GM18511 (cell line): ENCODE measurements around the gene ACSL1.

Experiments used
- ATAC-seq: cut with Tn5 transposase; IDR thresholded peaks from one replicate; pipeline ENCODE4 v1.9.1; 2021; ENCODE audit warnings: mild to moderate bottlenecking, moderate library complexity; ENCODE audit not compliant: unreplicated experiment

ACSL1 gene

GRCh38 chr4:184732126-184732525 lies 93.6 kb downstream of the ACSL1 start:
- no peak for ATAC-seq

DNA sequence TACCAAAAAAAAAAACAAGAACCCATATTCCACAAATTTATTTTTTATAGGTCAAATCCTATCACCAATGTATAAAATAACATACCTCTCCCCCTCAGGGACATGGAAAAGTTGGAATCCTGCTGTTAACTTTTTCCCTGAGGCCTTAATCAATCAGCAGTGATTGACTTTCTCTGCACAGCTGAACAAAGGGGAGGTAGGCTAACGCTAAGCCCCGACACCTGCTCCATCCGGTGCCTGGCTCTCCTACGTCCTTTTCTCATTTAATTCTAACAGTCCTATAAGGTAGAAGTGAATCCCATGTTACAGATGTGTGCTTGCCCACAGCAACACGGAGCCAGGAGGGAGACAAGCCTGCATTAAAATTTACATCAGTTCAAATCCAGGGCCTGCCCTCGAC lies 94.7 kb downstream of the ACSL1 start:
- ATAC-seq, result no peak

DNA sequence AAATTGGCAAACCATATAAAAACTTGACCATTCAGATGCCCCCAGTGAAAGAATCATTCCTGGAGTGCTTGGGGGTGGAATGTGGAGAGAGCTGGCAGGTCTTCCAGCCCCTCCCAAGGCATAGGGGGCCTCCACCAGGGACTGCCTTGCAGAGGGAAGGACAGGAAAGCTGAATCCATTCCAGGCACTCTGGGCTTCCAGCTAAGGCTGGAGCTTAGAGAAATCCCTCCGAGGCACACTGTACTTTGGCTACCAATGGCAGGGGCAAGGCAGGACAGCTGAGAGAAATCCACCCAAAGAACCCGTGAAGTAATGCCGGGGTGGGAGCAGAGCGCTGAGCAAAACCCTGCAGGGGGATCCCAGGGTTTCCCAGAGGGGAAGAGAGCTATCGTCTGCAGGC lies 95.8 kb downstream of the ACSL1 start:
- ATAC-seq, result no peak

- no peak for ATAC-seq
Measured at GRCh38 chr4:184728858-184729257, 96.9 kb downstream of the ACSL1 start.

DNA sequence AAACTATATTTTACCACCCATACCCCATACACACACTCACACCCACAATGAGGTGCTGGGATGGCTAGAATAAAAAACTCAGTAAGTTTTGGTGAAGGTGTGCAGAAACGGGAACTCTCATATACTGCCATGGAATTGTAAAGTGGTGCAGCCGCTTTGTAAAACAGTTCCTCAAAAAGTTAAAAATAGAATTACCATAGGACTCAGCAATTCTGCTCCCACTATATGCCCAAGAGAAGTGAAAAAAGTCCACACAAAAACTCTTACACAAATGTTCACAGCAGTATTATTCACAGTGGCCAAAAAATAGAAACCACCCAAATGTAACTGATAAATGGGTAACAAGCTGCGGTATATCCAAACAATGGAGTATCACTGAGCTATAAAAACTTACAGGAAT lies 98.3 kb downstream of the ACSL1 start:
- no peak for ATAC-seq

- no peak for ATAC-seq
Measured at GRCh38 chr4:184722798-184723197, 103.0 kb downstream of the ACSL1 start.

DNA sequence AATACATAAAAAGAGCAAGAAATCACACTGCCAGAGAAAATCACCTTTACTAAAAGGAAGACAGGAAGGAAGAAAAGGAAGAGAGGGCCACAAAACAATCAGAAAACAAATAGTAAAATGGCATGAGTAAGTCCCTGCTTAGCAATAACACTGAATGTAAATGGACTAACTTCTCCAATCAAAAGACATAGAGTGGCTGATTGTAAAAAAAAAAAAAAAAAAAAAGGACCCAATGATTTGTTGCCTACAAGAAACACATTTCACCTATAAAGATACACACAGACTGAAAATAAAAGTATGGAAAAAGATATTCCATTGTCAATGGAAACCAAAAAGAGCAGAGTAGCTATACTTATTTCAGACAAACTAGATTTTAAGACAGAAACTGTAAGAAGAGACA lies 104.5 kb downstream of the ACSL1 start:
- no peak for ATAC-seq

DNA sequence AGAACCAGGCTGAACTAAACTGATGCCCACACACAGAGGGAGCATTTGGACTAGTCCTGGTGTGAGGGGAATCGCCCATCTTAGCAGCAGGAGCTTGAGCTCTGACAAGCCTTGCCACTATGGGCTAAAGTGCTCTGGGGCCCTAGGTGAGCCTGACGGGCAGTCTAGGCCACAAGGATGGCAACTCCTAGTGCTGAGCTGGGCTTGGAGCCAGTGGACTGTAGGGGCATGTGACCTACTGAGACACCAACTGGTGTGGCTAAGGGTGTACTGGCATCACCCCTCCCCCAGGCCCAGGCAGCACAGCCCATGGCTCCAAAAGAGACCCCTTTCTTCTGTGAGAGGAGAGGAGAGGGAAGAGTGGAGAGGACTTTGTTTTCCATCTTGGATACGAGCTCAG lies 106.4 kb downstream of the ACSL1 start:
- ATAC-seq, result no peak

DNA sequence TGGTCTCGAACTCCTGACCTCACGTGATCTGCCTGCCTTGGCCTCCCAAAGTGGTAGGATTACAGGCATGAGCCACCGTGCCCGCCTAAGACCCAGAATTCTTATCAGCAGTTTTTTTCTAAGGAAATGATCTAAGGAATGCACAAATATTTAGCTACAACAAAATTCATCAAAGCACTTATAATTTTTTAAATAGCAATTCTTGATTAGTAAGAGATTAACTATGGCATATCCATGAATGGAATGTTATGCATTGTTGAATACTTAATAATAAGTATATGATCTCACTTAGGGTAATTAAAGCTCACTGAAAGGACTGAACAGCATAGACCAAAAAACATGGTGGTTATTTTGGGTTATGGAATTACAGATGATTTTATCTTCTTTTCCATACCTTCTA lies 110.2 kb downstream of the ACSL1 start:
- no peak for ATAC-seq

GRCh38 chr4:184713887-184714286 lies 111.9 kb downstream of the ACSL1 start:
- ATAC-seq, result no peak

DNA sequence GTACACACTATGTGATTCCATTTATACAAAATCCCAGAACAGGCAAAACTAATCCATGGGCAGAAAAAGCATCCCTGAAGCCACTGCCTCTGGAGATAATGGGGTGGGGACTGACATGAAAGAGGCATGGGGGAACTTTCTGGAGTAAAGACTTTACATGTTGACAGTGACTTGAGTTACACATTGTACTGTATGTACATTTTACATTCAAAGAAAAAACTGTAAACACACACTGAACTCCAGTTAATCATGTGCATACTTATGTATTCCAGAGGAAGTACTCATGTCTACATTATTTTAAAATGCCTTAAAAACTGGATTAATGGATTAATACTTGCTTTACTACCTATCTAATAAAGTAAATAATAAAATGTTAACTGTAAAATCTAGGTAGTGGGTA lies 113.4 kb downstream of the ACSL1 start:
- ATAC-seq, result no peak

GRCh38 chr4:184706453-184706852 lies 119.3 kb downstream of the ACSL1 start:
- ATAC-seq, result no peak

- ATAC-seq, result no peak
Measured at GRCh38 chr4:184705692-184706091, 120.1 kb downstream of the ACSL1 start.
